Measurements from ENCODE around the gene CLEC16A. TPM values are rescaled to one million over a fixed set of nuclear protein-coding genes. Genes with fewer than 3 reads are reported as not detected.
A peak's percentile ranks its signal among the peaks of the same experiment; 100 is the strongest.

The CLEC16A gene
- total RNA-seq, 1 donor from 2014 or later = 7.8 TPM

GRCh38 chr16:11179574-11179973, 235.2 kb downstream of the CLEC16A start:
- Histone ChIP-seq H3K9ac (no peak overlapping the region), H3K27me3 (no peaks in the 10 kb centered on the region), H3K36me3 (no peaks in the 10 kb centered on the region), H3F3A (ENCODE audit: low read depth) (no peaks in the 10 kb centered on the region), H2AFZ (replicated peaks) (no peak overlapping the region), H3K4me1 (peaks cover 7% of the 10 kb centered on the region), H3K4me2 (no peak overlapping the region), H3K79me2 (ENCODE audit: low read depth) (no peaks in the 10 kb centered on the region), H3K27ac (no peak overlapping the region), H3K9me3 (ENCODE audit: low read depth) (no peaks in the 10 kb centered on the region), H3K4me3 (no peak overlapping the region), H4K20me1 (ENCODE audit: low read depth) (no peaks in the 10 kb centered on the region)
- peaks cover 8% of the 10 kb centered on the region for H3K36me3 Mint-ChIP-seq
- H3K27me3 Mint-ChIP-seq (ENCODE audit: insufficient read depth, low read depth) = peaks cover 4% of the 10 kb centered on the region
- no peak overlapping the region for H3K4me3 Mint-ChIP-seq
- peaks cover 12% of the 10 kb centered on the region for H3K4me1 Mint-ChIP-seq
- no peak overlapping the region for H3K27ac Mint-ChIP-seq
- H3K9me3 Mint-ChIP-seq = no peaks in the 10 kb centered on the region
- no peak for DNase-seq (ENCODE audit: low spot score)
- no peak for TF ChIP-seq CTCF (IDR thresholded peaks at IDR 0.05)
- TF ChIP-seq EZH2 (IDR thresholded peaks at IDR 0.05) = no peak
- no peak for TF ChIP-seq EZH2phosphoT487 (IDR thresholded peaks at IDR 0.05)

- Histone ChIP-seq H4K20me1 (ENCODE audit: low read depth) (no peaks in the 10 kb centered on the region), H3K4me3 (no peak overlapping the region), H2AFZ (replicated peaks) (no peak overlapping the region), H3F3A (ENCODE audit: low read depth) (no peaks in the 10 kb centered on the region), H3K79me2 (ENCODE audit: low read depth) (no peaks in the 10 kb centered on the region), H3K36me3 (no peaks in the 10 kb centered on the region), H3K4me1 (peaks cover 7% of the 10 kb centered on the region), H3K9me3 (ENCODE audit: low read depth) (no peaks in the 10 kb centered on the region), H3K9ac (no peak overlapping the region), H3K4me2 (no peak overlapping the region), H3K27me3 (no peaks in the 10 kb centered on the region), H3K27ac (no peak overlapping the region)
- TF ChIP-seq EZH2 (IDR thresholded peaks at IDR 0.05) (no peak), CTCF (IDR thresholded peaks at IDR 0.05) (no peak), EZH2phosphoT487 (IDR thresholded peaks at IDR 0.05) (no peak)
- Mint-ChIP-seq H3K36me3 (peaks cover 2% of the 10 kb centered on the region), H3K4me3 (no peak overlapping the region), H3K4me1 (peaks cover 12% of the 10 kb centered on the region), H3K27me3 (ENCODE audit: insufficient read depth, low read depth) (peaks cover 4% of the 10 kb centered on the region), H3K27ac (no peak overlapping the region), H3K9me3 (no peaks in the 10 kb centered on the region)
- DNase-seq (ENCODE audit: low spot score) = no peak
Observed at GRCh38 chr16:11180489-11180888, 236.1 kb downstream of the CLEC16A start.

- TF ChIP-seq CTCF (IDR thresholded peaks at IDR 0.05) (no peak), EZH2 (IDR thresholded peaks at IDR 0.05) (no peak), EZH2phosphoT487 (IDR thresholded peaks at IDR 0.05) (no peak)
- no peak overlapping the region for H2AFZ ChIP-seq (replicated peaks)
- no peaks in the 10 kb centered on the region for H3K27me3 ChIP-seq
- H4K20me1 ChIP-seq (ENCODE audit: low read depth) = no peaks in the 10 kb centered on the region
- H3K4me2 ChIP-seq = no peak overlapping the region
- H3K4me3 ChIP-seq = no peak overlapping the region
- H3K9ac ChIP-seq = no peak overlapping the region
- H3K9me3 ChIP-seq (ENCODE audit: low read depth) = no peaks in the 10 kb centered on the region
- DNase-seq (ENCODE audit: low spot score) = no peak
- no peaks in the 10 kb centered on the region for H3K36me3 ChIP-seq
- peaks cover 12% of the 10 kb centered on the region for H3K4me1 Mint-ChIP-seq
- H3K27me3 Mint-ChIP-seq (ENCODE audit: insufficient read depth, low read depth) = peaks cover 4% of the 10 kb centered on the region
- H3F3A ChIP-seq (ENCODE audit: low read depth) = no peaks in the 10 kb centered on the region
- no peaks in the 10 kb centered on the region for H3K79me2 ChIP-seq (ENCODE audit: low read depth)
- peaks cover 7% of the 10 kb centered on the region for H3K4me1 ChIP-seq
- no peak overlapping the region for H3K4me3 Mint-ChIP-seq
- H3K27ac ChIP-seq = no peak overlapping the region
- peaks cover 2% of the 10 kb centered on the region for H3K36me3 Mint-ChIP-seq
- H3K9me3 Mint-ChIP-seq = no peaks in the 10 kb centered on the region
- H3K27ac Mint-ChIP-seq = peak overlapping the region; percentile 74
Observed at GRCh38 chr16:11181242-11181898, 237.0 kb downstream of the CLEC16A start.
